Measurements from ENCODE around the gene XRN1.

GRCh38 chr3:142356818-142357217, 91.0 kb downstream of the XRN1 start:
- no peak for TF ChIP-seq CTCF (conservative IDR thresholded peaks at IDR 0.05)
- TF ChIP-seq EZH2 (IDR thresholded peaks at IDR 0.05; ENCODE audit: low read depth), result no peak

All from PC-9 (cell line).